HPDE6-E6E7 (cell line): ENCODE results near the gene SGPL1.
"Not testable (repeated sequence)": the region's sequence is repeated elsewhere in the genome, so short reads cannot be mapped to it uniquely, and the experiment has no call there.

Experiments used
- DNase-seq: peaks from one replicate; pipeline ENCODE4 v3.0.0; 2011; ENCODE audit warnings: missing footprints; ENCODE audit errors: extremely low spot score

The SGPL1 gene

GRCh38 chr10:70906031-70906783, 90.5 kb downstream of the SGPL1 start:
- DNase-seq: no peak

GRCh38 chr10:70906953-70907636, 91.3 kb downstream of the SGPL1 start:
- no peak for DNase-seq

GRCh38 chr10:70907637-70908405, 92.1 kb downstream of the SGPL1 start:
- no peak for DNase-seq

GRCh38 chr10:70908406-70909296, 92.9 kb downstream of the SGPL1 start:
- DNase-seq: no peak

- DNase-seq: no peak
Measured at GRCh38 chr10:70909326-70909935, 93.7 kb downstream of the SGPL1 start.

GRCh38 chr10:70910486-70911341, 95.0 kb downstream of the SGPL1 start:
- DNase-seq: no peak

- DNase-seq: no peak
Measured at GRCh38 chr10:70911386-70911785, 95.6 kb downstream of the SGPL1 start.

GRCh38 chr10:70912556-70912955, 96.8 kb downstream of the SGPL1 start:
- DNase-seq: no peak

- DNase-seq: no peak
Measured at GRCh38 chr10:70913191-70913892, 97.6 kb downstream of the SGPL1 start.

GRCh38 chr10:70913893-70914240, 98.1 kb downstream of the SGPL1 start:
- DNase-seq: no peak

- DNase-seq: no peak
Measured at GRCh38 chr10:70914316-70914864, 98.6 kb downstream of the SGPL1 start.

- no peak for DNase-seq
Measured at GRCh38 chr10:70915206-70915605, 99.5 kb downstream of the SGPL1 start.

GRCh38 chr10:70915806-70916205, 100.1 kb downstream of the SGPL1 start:
- no peak for DNase-seq

- DNase-seq: no peak
Measured at GRCh38 chr10:70916241-70916640, 100.5 kb downstream of the SGPL1 start.

- DNase-seq: no peak
Measured at GRCh38 chr10:70917226-70917625, 101.5 kb downstream of the SGPL1 start.

- DNase-seq: no peak
Measured at GRCh38 chr10:70917635-70918034, 101.9 kb downstream of the SGPL1 start.

- DNase-seq: no peak
Measured at GRCh38 chr10:70918851-70919530, 103.2 kb downstream of the SGPL1 start.

GRCh38 chr10:70919906-70920305, 104.2 kb downstream of the SGPL1 start:
- DNase-seq: not testable (repeated sequence)

- DNase-seq: no peak
Measured at GRCh38 chr10:70920519-70920918, 104.8 kb downstream of the SGPL1 start.
